Dendritic cell treated with granulocyte-macrophage colony-stimulating factor and Interleukin-4, amounts not matched to agents 40 ng/mL and 50 ng/mL, for 4 days (primary cell): Measurements from ENCODE around the gene TRAF3.
"Not testable (repeated sequence)": the region's sequence is repeated elsewhere in the genome, so short reads cannot be mapped to it uniquely, and the experiment has no call there.

Experiments used
- H3K27ac Mint-ChIP-seq: one replicate; pipeline ENCODE4 v1.8.0; 2022; ENCODE audit warnings: mild to moderate bottlenecking, mixed read lengths
- H3K27me3 Mint-ChIP-seq: one replicate; pipeline ENCODE4 v1.8.0; 2022; ENCODE audit warnings: mild to moderate bottlenecking, mixed read lengths
- H3K36me3 Mint-ChIP-seq: one replicate; pipeline ENCODE4 v1.8.0; 2022; ENCODE audit warnings: low read depth, mixed read lengths
- H3K4me1 Mint-ChIP-seq: one replicate; pipeline ENCODE4 v1.8.0; 2022; ENCODE audit warnings: low read depth, mixed read lengths
- H3K4me3 Mint-ChIP-seq: one replicate; pipeline ENCODE4 v1.8.0; 2022; ENCODE audit warnings: mild to moderate bottlenecking, moderate library complexity, mixed read lengths
- H3K9me3 Mint-ChIP-seq: one replicate; pipeline ENCODE4 v1.8.0; 2022; ENCODE audit warnings: mixed read lengths
- intact Hi-C: fragments of 100-400 bp; cut with micrococcal nuclease; formaldehyde crosslinking; loops from one replicate; pipeline ENCODE4 v1.15.0; 2022

TRAF3 gene

GRCh38 chr14:102817942-102818940, 41.0 kb downstream of the TRAF3 start:
- Mint-ChIP-seq H3K4me1 (peaks cover 62% of the 10 kb centered on the region), H3K9me3 (no peaks in the 10 kb centered on the region), H3K36me3 (peaks cover 54% of the 10 kb centered on the region), H3K4me3 (no peak overlapping the region), H3K27me3 (no peaks in the 10 kb centered on the region), H3K27ac (no peak overlapping the region)
- intact Hi-C loops = no loop called here

GRCh38 chr14:102819176-102819628, 42.0 kb downstream of the TRAF3 start:
- intact Hi-C loops = no loop called here
- Mint-ChIP-seq H3K36me3 (peaks cover 45% of the 10 kb centered on the region), H3K27ac (no peak overlapping the region)

GRCh38 chr14:102819747-102820330, 42.6 kb downstream of the TRAF3 start:
- no peak overlapping the region for H3K4me3 Mint-ChIP-seq
- H3K9me3 Mint-ChIP-seq = no peaks in the 10 kb centered on the region
- peaks cover 55% of the 10 kb centered on the region for H3K4me1 Mint-ChIP-seq
- peaks cover 39% of the 10 kb centered on the region for H3K36me3 Mint-ChIP-seq
- H3K27ac Mint-ChIP-seq = no peak overlapping the region
- intact Hi-C loops = no loop called here
- no peaks in the 10 kb centered on the region for H3K27me3 Mint-ChIP-seq

More at GRCh38 chr14:102819176-102819628, 42.0 kb downstream of the TRAF3 start:
- peaks cover 60% of the 10 kb centered on the region for H3K4me1 Mint-ChIP-seq
- no peak overlapping the region for H3K4me3 Mint-ChIP-seq
- no peaks in the 10 kb centered on the region for H3K27me3 Mint-ChIP-seq
- H3K9me3 Mint-ChIP-seq = no peaks in the 10 kb centered on the region

- Mint-ChIP-seq H3K9me3 (no peaks in the 10 kb centered on the region), H3K27ac (no peak overlapping the region), H3K4me1 (peaks cover 59% of the 10 kb centered on the region), H3K4me3 (no peak overlapping the region), H3K27me3 (no peaks in the 10 kb centered on the region), H3K36me3 (peaks cover 39% of the 10 kb centered on the region)
- intact Hi-C loops = no loop called here
Measured at GRCh38 chr14:102821252-102821651, 44.0 kb downstream of the TRAF3 start.

GRCh38 chr14:102822311-102822863, 45.1 kb downstream of the TRAF3 start:
- intact Hi-C loops = no loop called here
- H3K27me3 Mint-ChIP-seq = no peaks in the 10 kb centered on the region
- H3K4me1 Mint-ChIP-seq = peaks cover 58% of the 10 kb centered on the region
- H3K27ac Mint-ChIP-seq = no peak overlapping the region
- no peak overlapping the region for H3K4me3 Mint-ChIP-seq
- H3K9me3 Mint-ChIP-seq = no peaks in the 10 kb centered on the region
- peaks cover 39% of the 10 kb centered on the region for H3K36me3 Mint-ChIP-seq

- Mint-ChIP-seq H3K36me3 (peaks cover 42% of the 10 kb centered on the region), H3K4me1 (peaks cover 53% of the 10 kb centered on the region)
- H3K9me3 Mint-ChIP-seq, H3K4me3 Mint-ChIP-seq, H3K27me3 Mint-ChIP-seq, intact Hi-C loops, H3K27ac Mint-ChIP-seq: not testable (repeated sequence)
Measured at GRCh38 chr14:102822887-102823286, 45.6 kb downstream of the TRAF3 start.

GRCh38 chr14:102823546-102823945, 46.3 kb downstream of the TRAF3 start:
- no peaks in the 10 kb centered on the region for H3K9me3 Mint-ChIP-seq
- no peak overlapping the region for H3K27ac Mint-ChIP-seq
- intact Hi-C loops = no loop called here
- no peak overlapping the region for H3K4me3 Mint-ChIP-seq
- peaks cover 43% of the 10 kb centered on the region for H3K36me3 Mint-ChIP-seq
- H3K4me1 Mint-ChIP-seq = peaks cover 46% of the 10 kb centered on the region
- H3K27me3 Mint-ChIP-seq = no peaks in the 10 kb centered on the region

GRCh38 chr14:102824832-102825231, 47.6 kb downstream of the TRAF3 start:
- intact Hi-C loops = no loop called here
- Mint-ChIP-seq H3K27me3 (no peaks in the 10 kb centered on the region), H3K4me1 (peaks cover 37% of the 10 kb centered on the region), H3K4me3 (no peak overlapping the region), H3K36me3 (peaks cover 34% of the 10 kb centered on the region), H3K27ac (no peak overlapping the region), H3K9me3 (no peaks in the 10 kb centered on the region)

- no peaks in the 10 kb centered on the region for H3K27me3 Mint-ChIP-seq
- no peak overlapping the region for H3K4me3 Mint-ChIP-seq
- peaks cover 35% of the 10 kb centered on the region for H3K4me1 Mint-ChIP-seq
- intact Hi-C loops = no loop called here
- peaks cover 34% of the 10 kb centered on the region for H3K36me3 Mint-ChIP-seq
- H3K27ac Mint-ChIP-seq = no peak overlapping the region
- no peaks in the 10 kb centered on the region for H3K9me3 Mint-ChIP-seq
Measured at GRCh38 chr14:102825307-102826095, 48.3 kb downstream of the TRAF3 start.

- Mint-ChIP-seq H3K27ac (no peak overlapping the region), H3K9me3 (no peaks in the 10 kb centered on the region), H3K4me3 (no peak overlapping the region), H3K36me3 (peaks cover 41% of the 10 kb centered on the region), H3K27me3 (no peaks in the 10 kb centered on the region), H3K4me1 (peaks cover 38% of the 10 kb centered on the region)
- intact Hi-C loops = no loop called here
Measured at GRCh38 chr14:102826161-102826560, 48.9 kb downstream of the TRAF3 start.

- intact Hi-C loops = no loop called here
- Mint-ChIP-seq H3K4me1 (peaks cover 44% of the 10 kb centered on the region), H3K4me3 (no peak overlapping the region), H3K36me3 (peaks cover 48% of the 10 kb centered on the region), H3K9me3 (no peaks in the 10 kb centered on the region), H3K27ac (no peak overlapping the region), H3K27me3 (no peaks in the 10 kb centered on the region)
Measured at GRCh38 chr14:102826751-102827675, 49.8 kb downstream of the TRAF3 start.

GRCh38 chr14:102827716-102828115, 50.5 kb downstream of the TRAF3 start:
- Mint-ChIP-seq H3K4me1 (peaks cover 44% of the 10 kb centered on the region), H3K36me3 (peaks cover 55% of the 10 kb centered on the region), H3K9me3 (no peaks in the 10 kb centered on the region), H3K27me3 (no peaks in the 10 kb centered on the region), H3K27ac (no peak overlapping the region), H3K4me3 (no peak overlapping the region)
- intact Hi-C loops = no loop called here

GRCh38 chr14:102828151-102828550, 50.9 kb downstream of the TRAF3 start:
- H3K4me3 Mint-ChIP-seq = no peak overlapping the region
- no peaks in the 10 kb centered on the region for H3K27me3 Mint-ChIP-seq
- intact Hi-C loops = no loop called here
- no peak overlapping the region for H3K27ac Mint-ChIP-seq
- peaks cover 59% of the 10 kb centered on the region for H3K36me3 Mint-ChIP-seq
- H3K9me3 Mint-ChIP-seq = no peaks in the 10 kb centered on the region
- H3K4me1 Mint-ChIP-seq = peaks cover 44% of the 10 kb centered on the region
